GM12865 (cell line): ENCODE data around the gene NDUFAF4.

Experiments
- DNase-seq: peaks from one replicate; pipeline ENCODE4 v3.0.0; 2010; ENCODE audit warnings: low read depth
- H3K4me3 ChIP-seq: 2 replicates; pipeline ENCODE4 v1.5.1; 2011; ENCODE audit warnings: mild to moderate bottlenecking, low read depth, low read length, control low read depth
- CTCF ChIP-seq: IDR thresholded peaks from 2 replicates; pipeline ENCODE4 v1.5.1; 2011; ENCODE audit warnings: low read length, control low read depth, low read depth, inconsistent platforms; ENCODE audit not compliant: insufficient read depth; ENCODE audit errors: missing control alignments

NDUFAF4 gene

GRCh38 chr6:96900873-96901272 is 3.2 kb upstream of the NDUFAF4 start:
- no peak for TF ChIP-seq CTCF
- DNase-seq, result no peak
- no peak overlapping the region for H3K4me3 ChIP-seq

GRCh38 chr6:96899451-96899998 is 1.8 kb upstream of the NDUFAF4 start:
- no peak for DNase-seq
- H3K4me3 ChIP-seq, result no peak overlapping the region
- TF ChIP-seq CTCF, result no peak

- peak overlapping the region; percentile 75; the same call in 1 of the 2 replicates for H3K4me3 ChIP-seq
- peak; percentile 18 for TF ChIP-seq CTCF
- peak; percentile 32 for DNase-seq
Observed at GRCh38 chr6:96899019-96899418, 1.3 kb upstream of the NDUFAF4 start.

- H3K4me3 ChIP-seq, result peak overlapping the region; percentile 75
- no peak for DNase-seq
- TF ChIP-seq CTCF, result no peak
Observed at GRCh38 chr6:96898241-96898851, 655 bp upstream of the NDUFAF4 start.

- no peak for DNase-seq
- H3K4me3 ChIP-seq, result no peak overlapping the region
- no peak for TF ChIP-seq CTCF
Observed at GRCh38 chr6:96889146-96889545, 8.5 kb downstream of the NDUFAF4 start.

GRCh38 chr6:96888745-96889144 is 8.9 kb downstream of the NDUFAF4 start:
- TF ChIP-seq CTCF, result no peak
- no peak overlapping the region for H3K4me3 ChIP-seq
- no peak for DNase-seq

GRCh38 chr6:96886519-96886918 is 11.2 kb downstream of the NDUFAF4 start:
- no peak for TF ChIP-seq CTCF

GRCh38 chr6:96885187-96885631 is 12.5 kb downstream of the NDUFAF4 start:
- peak overlapping the region; percentile 43 for H3K4me3 ChIP-seq
- DNase-seq, result peak; percentile 61

More at GRCh38 chr6:96886519-96886918, 11.2 kb downstream of the NDUFAF4 start:
- DNase-seq, result no peak
- no peak overlapping the region for H3K4me3 ChIP-seq
